Activated CD4-positive, alpha-beta T cell treated with anti-CD3 and anti-CD28 coated beads for 36 hours (primary cell): ENCODE results near the gene SIGMAR1. TPM values are rescaled to one million over a fixed set of nuclear protein-coding genes. Genes with fewer than 3 reads are reported as not detected.

Experiments used
- ATAC-seq: fragments of 200-7000 bp; cut with Tn5 transposase; one replicate; pipeline ENCODE4 v1.10.0; 2021; ENCODE audit warnings: mild to moderate bottlenecking, moderate library complexity
- CTCF ChIA-PET: fragments of 350-600 bp; sonication (Branson Sonifier 250); formaldehyde crosslinking; loops from one replicate; lab custom pipeline; 2021; ENCODE audit warnings: antibody characterized with exemption; lab: Charles Lee
- POLR2A ChIA-PET: fragments of 350-600 bp; sonication (Branson Sonifier 250); formaldehyde crosslinking; loops from one replicate; lab custom pipeline; 2021; ENCODE audit warnings: antibody characterized with exemption, inconsistent platforms; lab: Charles Lee
- DNase-seq: peaks from one replicate; pipeline ENCODE4 v3.0.0-alpha.2; 2020
- H3K27ac Mint-ChIP-seq: one replicate; pipeline ENCODE4 v1.8.0; 2021; ENCODE audit warnings: mixed read lengths
- H3K27me3 Mint-ChIP-seq: one replicate; pipeline ENCODE4 v1.8.0; 2021; ENCODE audit warnings: mixed read lengths
- H3K36me3 Mint-ChIP-seq: one replicate; pipeline ENCODE4 v1.8.0; 2021; ENCODE audit warnings: low read depth, mixed read lengths
- H3K4me1 Mint-ChIP-seq: one replicate; pipeline ENCODE4 v1.8.0; 2021; ENCODE audit warnings: mixed read lengths
- H3K4me3 Mint-ChIP-seq: one replicate; pipeline ENCODE4 v1.8.0; 2021; ENCODE audit warnings: mild to moderate bottlenecking, moderate library complexity, mixed read lengths
- H3K9me3 Mint-ChIP-seq: one replicate; pipeline ENCODE4 v1.8.0; 2021; ENCODE audit warnings: low read depth, mixed read lengths
- intact Hi-C, 2 experiments: fragments of 100-400 bp; cut with DNase I in 1 of 2; cut with micrococcal nuclease in 1 of 2; formaldehyde crosslinking; loops; one replicate each; pipeline versions ENCODE4 v1.14.2 to v1.15.1; 2022 to 2024; cut with DNase I, micrococcal nuclease
- total RNA-seq, 2 experiments: library from RNA; stranded (reverse); gene quantifications; one replicate each; pipeline ENCODE4 v1.2.3, GENCODE V29; 2021

SIGMAR1 gene
- total RNA-seq, 2 experiments from 2014 or later = 63.6 to 68.0 TPM

GRCh38 chr9:34669809-34670562 lies 32.4 kb upstream of the SIGMAR1 start:
- POLR2A ChIA-PET = no interaction called here
- Mint-ChIP-seq H3K27me3 (no peaks in the 10 kb centered on the region), H3K36me3 (peaks cover 19% of the 10 kb centered on the region), H3K9me3 (peaks cover 12% of the 10 kb centered on the region), H3K4me3 (no peak overlapping the region), H3K27ac (no peak overlapping the region), H3K4me1 (peaks cover 5% of the 10 kb centered on the region)
- CTCF ChIA-PET = interaction anchor here (0.6 to 1.2 kb wide), 3 partner anchors 8 to 69 kb away, joined by 3 to 5 read pairs (median 4); no protein-coding TSS in a partner anchor
- DNase-seq (no peak), ATAC-seq (no peak)
- intact Hi-C loops = loop anchor here in 1 of 2 experiments (10.0 kb wide), 3 partner anchors 625 to 1145 kb away; partner anchors contain the start of genes HINT2, SPAG8, TESK1 and UBAP2

DNA sequence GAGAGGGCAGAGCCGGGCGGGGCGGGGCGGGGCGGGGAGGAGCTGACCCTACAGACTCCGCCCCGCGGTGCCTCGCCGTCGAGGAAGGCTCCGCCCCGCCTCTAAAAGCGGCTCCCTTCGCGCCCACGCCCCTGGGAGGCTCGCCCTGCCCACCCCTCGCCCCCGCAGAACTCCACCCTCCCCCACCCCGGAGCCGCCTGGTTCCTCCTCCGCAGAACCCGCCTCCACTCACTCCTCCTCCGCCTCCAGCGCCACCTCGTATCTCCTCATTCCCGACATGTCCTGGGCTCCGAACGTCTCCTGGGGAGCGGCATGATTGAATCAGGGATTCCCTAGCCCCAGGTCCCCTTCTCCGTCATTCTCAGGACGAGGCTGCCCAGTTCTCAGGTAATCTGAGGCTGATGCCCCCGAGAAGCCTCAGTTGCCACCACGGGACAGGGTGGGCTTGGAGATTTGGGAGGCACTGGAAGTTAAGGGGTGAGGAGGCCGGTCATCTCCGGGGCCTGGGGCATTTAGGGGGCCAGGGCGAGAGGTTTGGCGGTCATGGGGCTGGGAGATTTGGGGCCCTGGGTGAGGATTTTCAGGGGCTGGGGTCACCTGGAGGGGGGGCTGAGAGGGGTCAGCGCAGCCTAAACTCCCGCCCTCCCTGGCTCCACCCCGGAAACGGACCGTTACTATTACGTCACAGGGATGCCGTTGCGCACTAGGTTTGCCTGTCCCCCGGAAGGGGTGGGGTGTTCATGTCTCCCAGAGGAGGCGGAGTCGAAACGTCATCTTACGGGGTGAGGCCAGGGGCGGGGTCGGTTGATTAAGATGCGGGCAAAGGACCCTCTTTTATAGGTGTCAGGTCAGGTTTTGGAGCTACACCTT lies 28.0 kb upstream of the SIGMAR1 start:
- DNase-seq (peak; percentile 93), ATAC-seq (peak; percentile 75)
- Mint-ChIP-seq H3K9me3 (peaks cover 12% of the 10 kb centered on the region), H3K36me3 (peaks cover 19% of the 10 kb centered on the region), H3K4me1 (peaks cover 33% of the 10 kb centered on the region), H3K27me3 (no peaks in the 10 kb centered on the region), H3K4me3 (peak overlapping the region; percentile 77), H3K27ac (peak overlapping the region; percentile 87)
- POLR2A ChIA-PET = interaction anchor here (0.9 kb wide), 1 partner anchor 29 kb away, joined by 3 read pairs; the partner anchor contains the start of gene SIGMAR1
- CTCF ChIA-PET = interaction anchor here (0.7 to 3.1 kb wide), 7 partner anchors 19 to 1528 kb away, joined by 3 to 23 read pairs (median 5); partner anchors contain the start of genes DCTN3, GALT and SIGMAR1
- intact Hi-C loops = loop anchor here (1.0 to 10.0 kb wide), 15 partner anchors 19 to 1149 kb away; partner anchors contain the start of genes DNAI1 (in 2 of the 2), FAM219A (in 2 of the 2), GALT (in 2 of the 2) and DCTN3 (in 1 of the 2)

- ATAC-seq = peak; percentile 17
- peaks cover 19% of the 10 kb centered on the region for H3K36me3 Mint-ChIP-seq
- H3K4me1 Mint-ChIP-seq = peaks cover 33% of the 10 kb centered on the region
- POLR2A ChIA-PET = interaction anchor here (0.9 kb wide), 1 partner anchor 28 kb away, joined by 3 read pairs; the partner anchor contains the start of gene SIGMAR1
- H3K4me3 Mint-ChIP-seq = peak overlapping the region; percentile 77
- H3K27me3 Mint-ChIP-seq = no peaks in the 10 kb centered on the region
- CTCF ChIA-PET = interaction anchor here (0.6 to 3.1 kb wide), 13 partner anchors 14 to 1529 kb away, joined by 3 to 23 read pairs (median 3); partner anchors contain the start of genes DCTN3, FANCG, GALT and IL11RA
- peaks cover 12% of the 10 kb centered on the region for H3K9me3 Mint-ChIP-seq
- intact Hi-C loops = loop anchor here (1.0 to 10.0 kb wide), 14 partner anchors 19 to 1150 kb away; partner anchors contain the start of genes DNAI1 (in 2 of the 2), FAM219A (in 2 of the 2), GALT (in 2 of the 2) and DNAJB5 (in 1 of the 2)
- peak overlapping the region; percentile 87 for H3K27ac Mint-ChIP-seq
- no peak for DNase-seq
Observed at GRCh38 chr9:34665067-34665380, 27.4 kb upstream of the SIGMAR1 start.

GRCh38 chr9:34664281-34665066 lies 26.9 kb upstream of the SIGMAR1 start:
- Mint-ChIP-seq H3K9me3 (peaks cover 8% of the 10 kb centered on the region), H3K4me3 (peak overlapping the region; percentile 77), H3K27ac (peak overlapping the region; percentile 73), H3K4me1 (peaks cover 33% of the 10 kb centered on the region), H3K36me3 (peaks cover 16% of the 10 kb centered on the region), H3K27me3 (no peaks in the 10 kb centered on the region)
- CTCF ChIA-PET = interaction anchor here (0.6 to 3.1 kb wide), 17 partner anchors 13 to 1529 kb away, joined by 3 to 23 read pairs (median 3); partner anchors contain the start of genes DCTN3, FANCG, GALT and IL11RA
- POLR2A ChIA-PET = interaction anchor here (0.9 kb wide), 1 partner anchor 27 kb away, joined by 3 read pairs; the partner anchor contains the start of gene SIGMAR1
- ATAC-seq = peak; percentile 70
- intact Hi-C loops = loop anchor here (1.0 to 10.0 kb wide), 15 partner anchors 18 to 1150 kb away; partner anchors contain the start of genes DNAI1 (in 2 of the 2), FAM219A (in 2 of the 2), GALT (in 2 of the 2) and DNAJB5 (in 1 of the 2)
- DNase-seq = peak; percentile 90

DNA sequence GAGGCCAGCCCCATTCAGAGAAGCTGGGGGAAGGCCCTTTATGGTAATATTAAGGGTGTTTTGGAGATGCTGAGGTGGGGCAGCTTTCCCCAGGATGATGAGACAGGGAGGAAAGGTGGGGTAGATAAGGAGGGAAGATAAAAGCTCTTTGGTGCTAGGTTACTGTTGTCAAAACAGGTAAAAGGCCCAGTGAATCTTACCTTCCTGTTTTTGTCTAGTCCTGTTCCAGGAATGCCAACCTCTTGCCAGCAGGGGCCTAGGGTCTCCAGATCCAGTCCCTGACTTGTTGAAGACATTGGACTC lies 25.7 kb upstream of the SIGMAR1 start:
- CTCF ChIA-PET = interaction anchor here (0.6 to 3.1 kb wide), 9 partner anchors 16 to 995 kb away, joined by 3 to 23 read pairs (median 3); partner anchors contain the start of genes GALT and RMRP
- intact Hi-C loops = loop anchor here in 1 of 2 experiments (10.0 kb wide), 3 partner anchors 618 to 1152 kb away; partner anchors contain the start of genes HINT2, SPAG8, TESK1 and UBAP2
- DNase-seq (no peak), ATAC-seq (no peak)
- H3K36me3 Mint-ChIP-seq = peaks cover 9% of the 10 kb centered on the region
- H3K27me3 Mint-ChIP-seq = no peaks in the 10 kb centered on the region
- H3K4me1 Mint-ChIP-seq = peaks cover 33% of the 10 kb centered on the region
- H3K9me3 Mint-ChIP-seq = no peaks in the 10 kb centered on the region
- POLR2A ChIA-PET = no interaction called here
- H3K4me3 Mint-ChIP-seq = no peak overlapping the region
- peak overlapping the region; percentile 61 for H3K27ac Mint-ChIP-seq

DNA sequence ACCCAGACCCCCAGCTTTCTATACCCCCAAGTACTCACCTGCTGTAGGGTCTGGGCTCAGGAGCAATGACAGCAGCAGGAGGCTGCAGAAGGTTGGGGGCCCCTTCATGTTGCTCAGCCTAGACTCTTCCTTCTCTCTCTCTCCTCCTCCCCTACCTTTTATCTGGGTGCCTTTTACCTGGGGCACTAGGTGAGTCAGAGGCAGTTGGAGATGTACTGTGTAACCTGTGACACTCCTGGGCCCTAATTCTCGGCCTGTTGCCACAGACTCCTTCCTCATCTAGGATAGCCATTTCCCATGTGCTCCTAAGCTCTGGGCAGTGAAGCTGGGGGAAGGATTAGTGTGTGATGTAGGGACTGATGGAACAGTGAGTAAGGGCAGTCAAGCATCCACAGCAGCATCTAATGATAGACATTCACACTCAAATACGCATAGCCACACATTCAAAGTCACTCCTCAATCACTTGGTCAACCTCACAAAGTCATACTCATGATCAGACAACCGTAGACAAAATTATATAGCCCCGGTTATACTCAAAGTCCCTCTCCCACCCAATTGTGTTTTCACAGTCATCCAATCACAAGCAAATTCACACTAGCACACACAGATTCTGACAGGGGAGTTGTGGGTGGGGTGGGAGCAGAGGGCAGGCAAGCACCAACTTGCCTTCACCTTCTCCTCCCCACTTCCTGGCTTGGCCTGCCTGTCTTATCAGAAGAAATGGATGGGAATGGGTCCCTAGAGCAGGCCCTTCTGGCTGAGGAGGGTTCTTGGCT lies 25.1 kb upstream of the SIGMAR1 start, which contains the start of gene CCL27:
Gene CCL27, minus strand, starts transcription at position 132 of the 777 bp plus-strand sequence. Its CDS starts 24 bp downstream, at position 108.
- intact Hi-C loops = loop anchor here in 1 of 2 experiments (10.0 kb wide), 3 partner anchors 618 to 1152 kb away; partner anchors contain the start of genes HINT2, SPAG8, TESK1 and UBAP2
- no peak for ATAC-seq
- H3K4me3 Mint-ChIP-seq = no peak within 1 kb of the TSS

DNA sequence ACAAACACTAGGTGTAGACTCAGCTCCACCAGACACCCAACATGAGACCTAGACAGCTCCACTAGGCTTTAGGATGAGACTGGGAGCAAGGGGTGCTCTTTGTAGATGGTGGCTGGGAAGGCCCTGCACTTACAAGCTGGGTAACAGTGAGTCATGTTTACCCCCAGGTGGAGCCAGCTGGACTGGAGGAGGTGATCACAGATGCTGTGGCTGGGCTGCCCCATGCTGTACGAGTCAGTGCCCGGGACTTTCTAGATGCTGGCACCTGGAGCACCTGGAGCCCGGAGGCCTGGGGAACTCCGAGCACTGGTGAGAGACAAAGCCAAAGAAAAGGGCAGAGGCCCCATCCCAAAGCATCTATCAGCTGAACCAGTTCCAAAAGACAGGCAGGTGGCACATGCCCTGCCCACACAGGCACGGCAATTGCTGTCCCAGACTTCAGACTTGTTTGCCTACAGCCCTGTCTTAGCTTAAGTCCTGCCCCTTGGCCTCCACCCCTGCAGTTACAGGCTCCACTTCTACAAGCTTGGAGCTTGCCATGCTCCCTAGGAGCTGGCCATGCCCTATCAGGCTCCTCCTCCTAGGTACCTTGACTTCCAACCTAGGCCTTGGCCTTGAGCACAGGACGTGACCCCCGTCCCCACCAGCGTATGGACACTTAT lies 22.1 kb upstream of the SIGMAR1 start:
- DNase-seq (peak; percentile 25), ATAC-seq (no peak)
- H3K27me3 Mint-ChIP-seq = no peaks in the 10 kb centered on the region
- no peak overlapping the region for H3K4me3 Mint-ChIP-seq
- peaks cover 4% of the 10 kb centered on the region for H3K36me3 Mint-ChIP-seq
- ChIA-PET POLR2A (interaction anchor here (0.6 kb wide), 1 partner anchor 875 kb away, joined by 3 read pairs; no protein-coding TSS in a partner anchor), CTCF (interaction anchor here (0.6 to 1.1 kb wide), 2 partner anchors 23 to 55 kb away, joined by 3 to 7 read pairs; no protein-coding TSS in a partner anchor)
- intact Hi-C loops = loop anchor here in 1 of 2 experiments (10.0 kb wide), 3 partner anchors 615 to 1155 kb away; partner anchors contain the start of genes HINT2, SPAG8, TESK1 and UBAP2
- H3K4me1 Mint-ChIP-seq = peaks cover 29% of the 10 kb centered on the region
- H3K9me3 Mint-ChIP-seq = no peaks in the 10 kb centered on the region
- H3K27ac Mint-ChIP-seq = no peak overlapping the region

More for the DNA sequence above, 25.1 kb upstream of the SIGMAR1 start, which contains the start of gene CCL27:
- ChIA-PET POLR2A (no interaction called here), CTCF (interaction anchor here (1.0 to 3.1 kb wide), 7 partner anchors 8 to 38 kb away, joined by 3 to 23 read pairs (median 4); partner anchors contain the start of gene GALT)
- no peaks in the 10 kb centered on the region for H3K9me3 Mint-ChIP-seq
- H3K4me1 Mint-ChIP-seq = peaks cover 33% of the 10 kb centered on the region
- no peak for DNase-seq
- no peaks in the 10 kb centered on the region for H3K27me3 Mint-ChIP-seq
- H3K36me3 Mint-ChIP-seq = peaks cover 6% of the 10 kb centered on the region
- peak within 1 kb of the TSS; percentile 61 for H3K27ac Mint-ChIP-seq

DNA sequence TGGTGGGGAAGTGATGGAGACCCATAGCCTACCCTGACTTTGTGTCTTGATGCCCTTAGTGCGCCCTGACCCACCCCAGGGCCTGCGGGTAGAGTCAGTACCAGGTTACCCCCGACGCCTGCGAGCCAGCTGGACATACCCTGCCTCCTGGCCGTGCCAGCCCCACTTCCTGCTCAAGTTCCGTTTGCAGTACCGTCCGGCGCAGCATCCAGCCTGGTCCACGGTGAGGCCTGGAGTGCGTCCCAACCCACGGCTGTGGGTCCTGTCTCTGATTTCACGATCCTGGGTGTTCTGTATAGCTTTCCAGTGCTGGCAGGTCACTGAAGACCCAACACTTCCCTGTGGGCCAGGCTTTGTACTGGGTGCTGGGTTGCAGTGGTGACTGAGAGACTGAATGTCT lies 20.9 kb upstream of the SIGMAR1 start:
- Mint-ChIP-seq H3K27ac (no peak overlapping the region), H3K36me3 (peaks cover 4% of the 10 kb centered on the region), H3K4me3 (no peak overlapping the region), H3K9me3 (no peaks in the 10 kb centered on the region), H3K27me3 (no peaks in the 10 kb centered on the region), H3K4me1 (peaks cover 19% of the 10 kb centered on the region)
- ATAC-seq (no peak), DNase-seq (no peak)
- ChIA-PET CTCF (interaction anchor here (1.0 kb wide), 1 partner anchor 14 kb away, joined by 4 read pairs; no protein-coding TSS in a partner anchor), POLR2A (no interaction called here)
- intact Hi-C loops = no loop called here

DNA sequence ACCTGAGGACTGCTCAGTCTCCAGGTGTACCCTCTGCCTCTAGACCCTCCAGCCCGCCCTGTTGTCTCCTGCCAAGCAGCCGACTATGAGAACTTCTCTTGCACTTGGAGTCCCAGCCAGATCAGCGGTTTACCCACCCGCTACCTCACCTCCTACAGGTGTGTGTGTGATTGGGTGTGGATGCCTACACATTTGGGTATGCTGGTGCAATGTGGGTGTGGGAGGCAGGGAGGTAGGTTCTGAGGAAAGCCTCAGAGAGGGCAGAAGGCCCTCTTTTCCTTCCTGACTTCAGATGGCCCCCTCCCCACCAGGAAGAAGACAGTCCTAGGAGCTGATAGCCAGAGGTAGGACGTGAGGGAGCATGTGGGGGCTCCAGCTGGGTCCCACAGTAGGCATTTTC lies 19.4 kb upstream of the SIGMAR1 start:
- Mint-ChIP-seq H3K9me3 (no peaks in the 10 kb centered on the region), H3K27me3 (no peaks in the 10 kb centered on the region), H3K27ac (no peak overlapping the region), H3K4me3 (no peak overlapping the region), H3K4me1 (peaks cover 17% of the 10 kb centered on the region), H3K36me3 (peaks cover 4% of the 10 kb centered on the region)
- ChIA-PET CTCF (interaction anchor here (0.5 to 2.5 kb wide), 4 partner anchors 9 to 253 kb away, joined by 3 to 9 read pairs (median 4); partner anchors contain the start of gene GALT), POLR2A (no interaction called here)
- ATAC-seq (no peak), DNase-seq (no peak)
- intact Hi-C loops = no loop called here
